HG03066 (cell line): ENCODE measurements around the gene PYGL.
"Not testable (repeated sequence)": the region's sequence is repeated elsewhere in the genome, so short reads cannot be mapped to it uniquely, and the experiment has no call there.

Experiments
- ATAC-seq: cut with Tn5 transposase; IDR thresholded peaks from one replicate; pipeline ENCODE4 v1.9.1; 2021; ENCODE audit warnings: low read depth; ENCODE audit not compliant: unreplicated experiment

PYGL gene

GRCh38 chr14:50929506-50929905, 14.8 kb downstream of the PYGL start:
- ATAC-seq, result no peak

DNA sequence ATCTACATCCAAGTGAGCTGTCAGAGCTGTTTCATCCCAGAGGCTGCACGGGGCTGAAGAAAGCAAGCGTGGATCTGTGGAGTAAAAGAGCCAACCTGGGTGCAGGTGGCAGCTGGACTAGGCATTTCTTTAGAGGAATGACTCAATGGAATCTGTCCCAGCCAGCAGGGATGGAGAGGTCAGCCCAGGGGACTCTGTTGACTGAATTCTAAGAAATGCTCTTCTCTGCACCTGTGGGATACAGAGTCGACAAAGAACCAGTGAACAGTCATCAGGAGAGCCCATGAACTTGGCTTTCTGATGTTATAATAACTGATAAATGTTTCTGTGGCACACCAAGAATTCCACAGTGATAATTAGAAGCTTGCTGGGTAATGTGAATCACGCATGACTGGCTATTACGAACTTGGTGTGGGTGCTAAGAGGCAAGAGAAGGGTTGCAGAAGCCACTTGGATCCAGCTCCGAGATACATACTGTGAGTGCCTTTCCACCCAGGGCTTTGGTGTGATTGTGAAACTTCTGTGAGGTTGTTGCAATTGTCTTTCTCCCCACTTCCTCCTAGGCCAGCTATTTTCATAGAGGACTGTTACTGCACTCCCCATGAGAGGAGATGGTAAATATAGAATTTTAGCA, 16.2 kb downstream of the PYGL start:
- no peak for ATAC-seq

DNA sequence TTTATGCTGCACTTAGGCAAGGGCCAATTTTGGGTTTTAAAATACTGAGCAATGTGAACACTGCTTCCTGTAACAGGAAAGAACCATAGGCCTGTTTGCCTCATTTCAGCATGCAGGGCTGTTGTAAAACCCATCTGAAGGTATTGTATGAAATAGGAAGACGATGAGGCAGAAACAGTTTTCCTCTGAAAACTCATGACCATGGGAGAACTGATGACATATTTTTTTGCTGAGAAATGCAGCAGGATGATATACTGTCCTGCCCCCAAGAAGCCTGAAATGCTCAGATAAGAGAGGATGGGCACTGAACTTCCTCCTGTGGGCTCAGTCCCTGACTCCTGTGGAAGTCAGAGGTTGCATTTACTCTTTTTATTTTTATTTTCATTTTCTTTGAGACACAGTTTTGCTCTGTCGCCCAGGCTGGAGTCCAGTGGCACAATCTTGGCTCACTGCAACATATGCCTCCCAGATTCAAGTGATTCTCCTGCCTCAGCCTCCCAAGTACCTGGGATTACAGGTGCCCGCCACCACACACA, 17.4 kb downstream of the PYGL start:
- ATAC-seq, result no peak

- no peak for ATAC-seq
Observed at GRCh38 chr14:50924843-50925242, 19.4 kb downstream of the PYGL start.

- no peak for ATAC-seq
Observed at GRCh38 chr14:50924236-50924635, 20.0 kb downstream of the PYGL start.

GRCh38 chr14:50922803-50923202, 21.5 kb downstream of the PYGL start:
- ATAC-seq, result no peak

- no peak for ATAC-seq
Observed at GRCh38 chr14:50920482-50921230, 23.6 kb downstream of the PYGL start.

GRCh38 chr14:50919524-50919923, 24.8 kb downstream of the PYGL start:
- not testable (repeated sequence) for ATAC-seq

GRCh38 chr14:50917449-50917848, 26.8 kb downstream of the PYGL start:
- ATAC-seq, result no peak

GRCh38 chr14:50910495-50911420, 33.5 kb downstream of the PYGL start:
- no peak for ATAC-seq

DNA sequence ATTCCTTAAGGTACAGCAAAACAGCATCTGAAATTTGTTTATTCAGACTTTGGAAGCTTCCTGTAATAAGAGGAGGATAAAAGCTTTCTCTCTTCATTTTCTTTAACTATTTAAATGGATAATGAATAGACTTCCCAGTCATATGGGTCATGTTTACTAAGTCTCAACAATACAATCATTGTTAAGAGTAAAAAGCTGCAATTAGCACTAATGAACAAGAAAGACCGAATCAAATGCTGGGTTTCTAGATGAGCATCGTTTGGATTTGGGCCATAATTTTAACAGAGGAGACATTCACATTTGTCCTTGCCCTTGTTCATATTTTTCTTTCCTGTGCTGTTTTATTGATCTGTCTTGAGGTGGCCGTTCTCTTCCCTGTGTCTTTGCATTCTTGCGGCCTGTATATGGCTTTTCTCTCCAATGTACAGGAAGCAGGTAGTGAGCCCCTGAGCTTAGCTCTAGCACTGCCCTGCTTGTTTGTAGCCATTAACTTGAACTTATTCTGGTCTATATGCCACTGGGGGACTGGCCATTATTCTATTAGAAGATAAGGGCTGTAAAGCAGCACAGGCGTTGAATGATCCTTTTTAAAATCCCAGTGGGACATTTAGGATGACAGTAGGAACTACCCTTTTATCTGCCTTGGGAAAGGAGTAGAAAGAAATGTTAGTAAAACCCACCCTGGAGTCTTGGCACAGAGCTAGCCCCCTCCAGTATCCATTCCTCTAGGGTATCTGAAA, 37.8 kb downstream of the PYGL start:
- ATAC-seq, result no peak

DNA sequence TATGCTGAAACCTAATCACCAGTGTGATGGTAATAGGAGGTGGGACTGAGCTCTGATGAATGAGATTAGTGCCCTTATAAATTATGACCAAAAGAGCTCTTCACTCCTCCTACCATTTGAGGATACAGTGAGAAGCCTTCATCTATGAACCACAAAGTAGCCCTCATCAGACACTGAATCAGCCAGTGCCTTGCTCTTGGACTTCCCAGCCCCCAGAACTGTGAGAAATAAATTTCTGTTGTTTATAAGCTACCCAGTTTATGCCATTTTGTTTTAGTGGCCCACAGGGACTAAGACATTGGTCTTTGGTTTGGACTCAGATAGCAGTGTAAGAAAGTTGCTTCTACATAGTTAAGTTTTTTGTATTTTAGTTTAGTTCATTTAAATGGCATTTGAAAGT, 39.6 kb downstream of the PYGL start:
- no peak for ATAC-seq

- ATAC-seq, result no peak
Observed at GRCh38 chr14:50901361-50901760, 42.9 kb downstream of the PYGL start.

DNA sequence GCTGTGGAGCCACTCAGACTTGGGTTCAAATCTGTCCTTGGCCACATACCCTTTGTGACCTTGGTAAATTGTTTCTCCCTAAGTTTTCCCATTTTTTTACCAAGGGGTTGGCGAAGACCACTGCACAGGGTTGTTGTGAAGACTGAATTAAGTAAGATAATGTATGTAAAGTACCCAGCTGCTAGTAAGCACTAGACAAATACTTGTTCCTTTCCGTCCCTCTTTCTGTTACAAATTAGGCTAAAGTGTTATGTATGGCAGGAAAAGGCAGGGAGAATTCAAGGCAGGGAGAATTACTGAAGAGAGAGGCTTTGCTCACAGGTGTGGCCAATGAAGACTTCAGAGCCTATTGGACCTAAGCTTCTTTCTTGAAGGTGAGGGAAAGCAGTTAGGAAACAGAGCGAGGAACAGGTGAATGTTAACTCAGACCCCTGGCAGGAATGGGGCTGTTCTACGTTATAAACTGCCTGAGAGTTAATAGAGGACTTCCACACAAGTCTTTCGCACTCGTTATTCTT, 46.6 kb downstream of the PYGL start:
- ATAC-seq, result no peak

DNA sequence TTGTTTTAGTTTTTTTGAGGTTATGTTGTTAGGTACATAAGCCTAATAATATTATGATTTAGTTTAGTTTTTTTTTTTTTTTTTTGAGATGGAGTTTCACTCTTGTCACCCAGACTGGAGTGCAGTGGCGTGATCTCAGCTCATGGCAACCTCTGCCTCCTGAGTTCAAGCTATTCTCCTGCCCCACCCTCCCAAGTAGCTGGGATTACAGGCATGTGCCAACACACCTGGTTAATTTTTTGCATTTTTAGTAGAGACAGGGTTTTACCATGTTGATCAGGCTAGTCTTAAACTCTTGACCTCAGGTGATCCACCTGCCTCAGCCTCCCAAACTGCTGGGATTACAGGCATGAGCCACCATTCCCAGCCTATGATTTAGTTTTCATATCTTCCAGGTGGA, 47.3 kb downstream of the PYGL start:
- ATAC-seq, result not testable (repeated sequence)

DNA sequence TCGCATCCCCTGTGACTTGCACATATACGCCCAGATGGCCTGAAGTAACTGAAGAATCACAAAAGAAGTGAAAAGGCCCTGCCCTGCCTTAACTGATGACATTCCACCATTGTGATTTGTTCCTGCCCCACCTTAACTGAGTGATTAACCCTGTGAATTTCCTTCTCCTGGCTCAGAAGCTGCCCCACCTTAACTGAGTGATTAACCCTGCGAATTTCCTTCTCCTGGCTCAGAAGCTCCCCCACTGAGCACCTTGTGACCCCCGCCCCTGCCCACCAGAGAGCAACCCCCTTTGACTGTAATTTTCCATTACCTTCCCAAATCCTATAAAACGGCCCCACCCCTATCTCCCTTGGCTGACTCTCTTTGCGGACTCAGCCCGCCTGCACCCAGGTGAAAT, 47.9 kb downstream of the PYGL start:
- ATAC-seq, result not testable (repeated sequence)

- no peak for ATAC-seq
Observed at GRCh38 chr14:50892255-50892654, 52.0 kb downstream of the PYGL start.

GRCh38 chr14:50887476-50887875, 56.8 kb downstream of the PYGL start:
- no peak for ATAC-seq

GRCh38 chr14:50883827-50884197, 60.5 kb downstream of the PYGL start:
- no peak for ATAC-seq
